Keratinocyte (primary cell): Measurements from ENCODE around the gene PCNX1.

Source experiments
- EZH2 ChIP-seq: IDR thresholded peaks from one replicate; pipeline ENCODE4 v1.6.1; 2012; ENCODE audit warnings: inconsistent platforms, mild to moderate bottlenecking, low read length, moderate library complexity
- TF ChIP-seq, protein P1 (sequence below), 3 experiments: IDR thresholded peaks in 1 of 3; conservative IDR thresholded peaks in 1 of 3; optimal IDR thresholded peaks in 1 of 3; 2 replicates in 2 of 3; 3 replicates in 1 of 3; pipeline versions ENCODE3 to v1.5.1; 2011; ENCODE audit warnings: low read length in 3 of 3, mild to moderate bottlenecking in 3 of 3, moderate library complexity in 2 of 3, control low read depth in 1 of 3, inconsistent platforms in 1 of 3; ENCODE audit not compliant: insufficient read depth in 2 of 3; ENCODE audit errors: extremely low read depth in 1 of 3

DNA sequence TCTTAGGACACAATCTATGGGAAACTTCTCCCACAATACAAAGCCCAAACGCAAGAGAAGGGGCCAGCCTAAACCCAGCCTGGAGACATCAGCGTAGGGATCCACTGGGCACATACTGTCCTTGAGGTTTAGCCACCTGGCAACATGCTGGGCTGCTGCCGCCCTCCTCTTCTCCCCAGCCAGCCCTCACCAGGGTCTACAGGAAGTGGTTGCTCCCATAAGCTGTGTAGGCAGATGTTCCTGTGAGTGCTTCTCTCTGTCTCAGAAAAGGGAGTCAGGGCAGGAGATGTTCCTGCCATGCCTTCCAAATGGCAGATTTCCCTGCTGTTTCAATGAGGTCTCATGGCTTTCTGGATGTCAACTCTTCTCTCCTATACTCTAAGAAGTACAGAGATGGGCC, 241.4 kb downstream of the PCNX1 start:
- TF ChIP-seq, protein P1, sequence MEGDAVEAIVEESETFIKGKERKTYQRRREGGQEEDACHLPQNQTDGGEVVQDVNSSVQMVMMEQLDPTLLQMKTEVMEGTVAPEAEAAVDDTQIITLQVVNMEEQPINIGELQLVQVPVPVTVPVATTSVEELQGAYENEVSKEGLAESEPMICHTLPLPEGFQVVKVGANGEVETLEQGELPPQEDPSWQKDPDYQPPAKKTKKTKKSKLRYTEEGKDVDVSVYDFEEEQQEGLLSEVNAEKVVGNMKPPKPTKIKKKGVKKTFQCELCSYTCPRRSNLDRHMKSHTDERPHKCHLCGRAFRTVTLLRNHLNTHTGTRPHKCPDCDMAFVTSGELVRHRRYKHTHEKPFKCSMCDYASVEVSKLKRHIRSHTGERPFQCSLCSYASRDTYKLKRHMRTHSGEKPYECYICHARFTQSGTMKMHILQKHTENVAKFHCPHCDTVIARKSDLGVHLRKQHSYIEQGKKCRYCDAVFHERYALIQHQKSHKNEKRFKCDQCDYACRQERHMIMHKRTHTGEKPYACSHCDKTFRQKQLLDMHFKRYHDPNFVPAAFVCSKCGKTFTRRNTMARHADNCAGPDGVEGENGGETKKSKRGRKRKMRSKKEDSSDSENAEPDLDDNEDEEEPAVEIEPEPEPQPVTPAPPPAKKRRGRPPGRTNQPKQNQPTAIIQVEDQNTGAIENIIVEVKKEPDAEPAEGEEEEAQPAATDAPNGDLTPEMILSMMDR (optimal IDR thresholded peaks at IDR 0.05 in 1 of 3, IDR thresholded peaks at IDR 0.05 in 1 of 3, conservative IDR thresholded peaks at IDR 0.05 in 1 of 3; ENCODE audit: extremely low read depth in 1 of 3, insufficient read depth in 2 of 3, low read length in 3 of 3), result no peak
- no peak for TF ChIP-seq EZH2
